Endothelial cell of umbilical vein (primary cell): ENCODE data around the gene PIGH. TPM values are rescaled to one million over a fixed set of nuclear protein-coding genes. Genes with fewer than 3 reads are reported as not detected.

Source experiments
- BruUV-seq: library from RNA; stranded (reverse); fragments of 400-500 nt; replicated peaks from 2 replicates; lab custom pipeline; 2021; lab: Mats Ljungman, UMichigan
- CTCF ChIA-PET: fragments of 300-600, 350-600 bp; sonication (Branson Sonifier 250); formaldehyde crosslinking; loops from one replicate; lab custom pipeline; 2021; ENCODE audit warnings: antibody characterized with exemption, inconsistent platforms; lab: Charles Lee
- POLR2A ChIA-PET: fragments of 300-600, 350-600 bp; sonication (Branson Sonifier 250); formaldehyde crosslinking; loops from one replicate; lab custom pipeline; 2021; ENCODE audit warnings: antibody characterized with exemption, inconsistent platforms; lab: Charles Lee
- DNase-seq: peaks from one replicate; pipeline ENCODE4 v3.0.0-alpha.2; 2011; ENCODE audit warnings: low read depth, low spot score
- FAIRE-seq: peaks from 2 replicates; lab custom pipeline; 2011; peaks lifted over from hg19 to GRCh38; lab: Jason Lieb, UNC
- H2AFZ ChIP-seq: 2 replicates; pipeline ENCODE4 v1.6.0; 2012; ENCODE audit warnings: low read depth, low read length, control low read depth, inconsistent platforms
- H3K27ac ChIP-seq: 2 replicates; pipeline ENCODE4 v1.5.1; 2011; ENCODE audit warnings: low read depth, mild to moderate bottlenecking, control low read depth, low read length, moderate library complexity; ENCODE audit not compliant: insufficient read depth
- H3K27me3 ChIP-seq, 2 experiments: 2 replicates each; pipeline versions ENCODE4 v1.6.0 to v1.6.1; 2011; ENCODE audit warnings: low read length in 2 of 2, mixed read lengths in 1 of 2; ENCODE audit not compliant: control insufficient read depth in 2 of 2, insufficient read depth in 2 of 2
- H3K36me3 ChIP-seq, 2 experiments: 2 replicates in 1 of 2; 3 replicates in 1 of 2; pipeline ENCODE4 v1.5.1; 2011; ENCODE audit warnings: low read length in 2 of 2, mild to moderate bottlenecking in 1 of 2, moderate library complexity in 1 of 2; ENCODE audit not compliant: control insufficient read depth in 2 of 2, insufficient read depth in 2 of 2; ENCODE audit errors: extremely low read depth in 1 of 2
- H3K4me1 ChIP-seq: 3 replicates; pipeline ENCODE4 v1.5.1; 2011; ENCODE audit warnings: mild to moderate bottlenecking, low read length; ENCODE audit not compliant: control insufficient read depth, insufficient read depth; ENCODE audit errors: extremely low read depth
- H3K4me2 ChIP-seq: 2 replicates; pipeline ENCODE4 v1.6.1; 2011; ENCODE audit warnings: low read length, control low read depth, mixed read lengths; ENCODE audit not compliant: insufficient read depth
- H3K4me3 ChIP-seq, 3 experiments: fragments of 200-600 bp in 1 of 3; sonication (generic), shearing (Covaris generic) in 1 of 3; replicated peaks in 1 of 3; 2 replicates each; pipeline ENCODE4 v1.5.1; 2011 to 2016; ENCODE audit warnings: control low read depth in 3 of 3, low read length in 3 of 3, mild to moderate bottlenecking in 2 of 3, inconsistent platforms in 1 of 3, low read depth in 1 of 3, moderate library complexity in 1 of 3; ENCODE audit not compliant: insufficient read depth in 1 of 3
- H3K79me2 ChIP-seq: 2 replicates; pipeline ENCODE4 v1.6.0; 2012; ENCODE audit warnings: low read length, inconsistent platforms; ENCODE audit not compliant: control insufficient read depth, insufficient read depth
- H3K9ac ChIP-seq: replicated peaks from 2 replicates; pipeline ENCODE3; 2011; ENCODE audit warnings: low read length, control low read depth; ENCODE audit not compliant: insufficient read depth; ENCODE audit errors: extremely low read depth
- H3K9me1 ChIP-seq: replicated peaks from 3 replicates; pipeline ENCODE4 v1.6.0; 2011; ENCODE audit warnings: mild to moderate bottlenecking, low read length; ENCODE audit not compliant: control insufficient read depth, insufficient read depth; ENCODE audit errors: extremely low read depth
- H3K9me3 ChIP-seq: replicated peaks from 2 replicates; pipeline ENCODE4 v1.5.1; 2012; ENCODE audit warnings: low read length, inconsistent platforms; ENCODE audit not compliant: control insufficient read depth, insufficient read depth
- H4K20me1 ChIP-seq: replicated peaks from 2 replicates; pipeline ENCODE3; 2011; ENCODE audit warnings: mild to moderate bottlenecking, low read length; ENCODE audit not compliant: control insufficient read depth, insufficient read depth; ENCODE audit errors: extremely low read depth
- CTCF ChIP-seq, 2 donors: IDR thresholded peaks; 1 replicate in 1 of 2; 2 replicates in 1 of 2; pipeline ENCODE4 v1.5.1; 2011; ENCODE audit warnings: low read length in 2 of 2, mild to moderate bottlenecking in 2 of 2, moderate library complexity in 2 of 2, control low read depth in 1 of 2, inconsistent platforms in 1 of 2, low read depth in 1 of 2; ENCODE audit not compliant: insufficient read depth in 1 of 2; ENCODE audit errors: extremely low read depth in 1 of 2
- EZH2 ChIP-seq: IDR thresholded peaks from 2 replicates; pipeline ENCODE4 v1.6.1; 2012; ENCODE audit warnings: borderline replicate concordance, low read depth, mild to moderate bottlenecking, moderate library complexity, low read length, inconsistent platforms; ENCODE audit not compliant: severe bottlenecking
- FOS ChIP-seq: IDR thresholded peaks from 2 replicates; pipeline ENCODE4 v1.6.1; 2011; ENCODE audit warnings: mild to moderate bottlenecking, low read length, moderate library complexity, borderline replicate concordance; ENCODE audit not compliant: insufficient read depth
- GATA2 ChIP-seq: IDR thresholded peaks from 2 replicates; pipeline ENCODE4 v1.7.0; 2011; ENCODE audit warnings: low read depth, mild to moderate bottlenecking, moderate library complexity, mixed read lengths, low read length; ENCODE audit not compliant: insufficient read length, insufficient read depth
- MAX ChIP-seq: IDR thresholded peaks from 2 replicates; pipeline ENCODE4 v1.6.1; 2011; ENCODE audit not compliant: insufficient read depth, insufficient read length
- POLR2A ChIP-seq: IDR thresholded peaks from 2 replicates; pipeline ENCODE4 v1.6.1; 2012; ENCODE audit warnings: low read depth, mild to moderate bottlenecking, control low read depth, low read length
- POLR2AphosphoS5 ChIP-seq: IDR thresholded peaks from 2 replicates; pipeline ENCODE4 v1.6.1; 2012; ENCODE audit warnings: low read depth, mild to moderate bottlenecking, control low read depth, low read length, moderate library complexity; ENCODE audit not compliant: insufficient read depth
- dilution Hi-C: fragments of 300-500 bp; cut with MboI; formaldehyde crosslinking; loops from one replicate; pipeline ENCODE4 v1.15.0; 2019; ENCODE audit warnings: low sequenced_read_pairs; ENCODE audit not compliant: extremely low pct_ligation_motif_present
- intact Hi-C: fragments of 100-400 bp; cut with micrococcal nuclease; formaldehyde crosslinking; loops from one replicate; pipeline ENCODE4 v1.10.0; 2022
- polyA plus RNA-seq, 4 experiments: library from polyadenylated mRNA; depleted of rRNA in 3 of 4; stranded (reverse) in 3 of 4; unstranded in 1 of 4; fragments of >200 nt; gene quantifications; 2 replicates each; pipeline versions ENCODE4 v1.2.1 to v1.2.3, GENCODE V29; 2011 to 2012; ENCODE audit warnings: missing spikeins in 1 of 4
- total RNA-seq: library from RNA; stranded (reverse); gene quantifications from 2 replicates; pipeline ENCODE4 v1.2.3, GENCODE V29; 2021

Gene PIGH
- total and polyA plus RNA-seq, 2 donors (not counting 3 experiments of a cell fraction or from before 2014, with no cell fraction given): 12.3 to 18.0 TPM

DNA sequence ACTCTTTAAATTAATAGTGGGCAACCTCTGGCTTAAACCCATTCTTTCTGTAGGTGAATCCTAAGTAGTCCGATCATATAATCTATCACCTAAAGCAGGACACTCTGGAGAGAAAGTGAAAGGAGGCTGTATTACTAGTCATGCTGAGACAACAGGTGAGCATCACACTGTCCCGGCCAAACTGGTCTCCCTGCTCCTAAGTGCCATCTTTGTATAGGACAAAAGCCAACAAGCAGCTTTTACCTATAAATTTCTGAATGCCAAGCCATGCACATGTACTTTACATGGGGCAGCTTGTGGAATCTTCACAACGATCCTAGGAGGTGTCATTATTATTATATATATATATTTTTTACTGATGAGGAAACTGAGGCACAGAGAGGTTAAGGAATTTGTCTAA lies 48.9 kb downstream of the PIGH start:
- no peaks in the 10 kb centered on the region for H3K79me2 ChIP-seq
- H3K9me1 ChIP-seq: no peaks in the 10 kb centered on the region
- no peak overlapping the region for H3K9ac ChIP-seq
- no peaks in the 10 kb centered on the region for H3K9me3 ChIP-seq
- H3K4me3 ChIP-seq: no peak overlapping the region
- POLR2A ChIA-PET: interaction anchor here (1.1 kb wide), 1 partner anchor 10 kb away, joined by 5 read pairs; no protein-coding TSS in a partner anchor
- no peak for TF ChIP-seq POLR2AphosphoS5
- no peak for TF ChIP-seq GATA2
- no peak for TF ChIP-seq POLR2A
- no peak for TF ChIP-seq EZH2
- TF ChIP-seq CTCF (IDR thresholded peaks at IDR 0.05; ENCODE audit: extremely low read depth in 1 of 2, insufficient read depth in 1 of 2, low read depth in 1 of 2, low read length in 2 of 2): no peak
- TF ChIP-seq MAX: no peak
- TF ChIP-seq FOS: no peak
- H3K27ac ChIP-seq: no peak overlapping the region
- H3K4me2 ChIP-seq: no peak overlapping the region
- CTCF ChIA-PET: interaction anchor here (1.0 to 2.3 kb wide), 3 partner anchors 20 to 125 kb away, joined by 3 to 8 read pairs (median 3); no protein-coding TSS in a partner anchor
- intact Hi-C loops: no loop called here
- BruUV-seq: no TSS peak
- peaks cover 0 to 14% of the 10 kb centered on the region in 2 experiments for H3K27me3 ChIP-seq
- no peaks in the 10 kb centered on the region for H3K4me1 ChIP-seq
- H3K36me3 ChIP-seq: no peaks in the 10 kb centered on the region
- DNase-seq (no peak), FAIRE-seq (no peak)
- dilution Hi-C loops: no loop called here
- no peak overlapping the region for H2AFZ ChIP-seq
- H4K20me1 ChIP-seq: no peaks in the 10 kb centered on the region
